ENCODE measurements around the gene WDR90. TPM values are rescaled to one million over a fixed set of nuclear protein-coding genes. Genes with fewer than 3 reads are reported as not detected.

The WDR90 gene
- total and polyA plus RNA-seq, 2 experiments from 2014 or later, result 8.2 to 16.5 TPM

- no peak overlapping the region for H3K9ac ChIP-seq
- no peaks in the 10 kb centered on the region for H3K4me1 ChIP-seq (ENCODE audit: insufficient read depth)
- in situ Hi-C loops (cut with MboI), result no loop called here
- peaks cover 45% of the 10 kb centered on the region for H3K27me3 ChIP-seq (replicated peaks; ENCODE audit: insufficient read depth)
- H3K27ac ChIP-seq, result no peak overlapping the region
- no peaks in the 10 kb centered on the region for H4K20me1 ChIP-seq (ENCODE audit: insufficient read depth)
- 56 to 58% methylated on average over 18 to 19 of the region's 19 CpGs for WGBS, 2 experiments (ENCODE audit: low coverage in 1 of 2, low lambda C conversion rate in 2 of 2, missing lambda C conversion rate in 2 of 2)
- no peak overlapping the region for H3K4me3 ChIP-seq
- H2AFZ ChIP-seq, result no peak overlapping the region
- H3K36me3 ChIP-seq (ENCODE audit: low read depth), result no peaks in the 10 kb centered on the region
- no peaks in the 10 kb centered on the region for H3F3A ChIP-seq (ENCODE audit: insufficient read depth)
- no peaks in the 10 kb centered on the region for H3K79me2 ChIP-seq (ENCODE audit: insufficient read depth)
- H3K4me2 ChIP-seq (ENCODE audit: unreplicated experiment), result no peak overlapping the region
- H3K9me2 ChIP-seq (ENCODE audit: insufficient read depth), result no peaks in the 10 kb centered on the region
- no peak for DNase-seq
- no peak for TF ChIP-seq EZH2 (IDR thresholded peaks at IDR 0.05; ENCODE audit: insufficient read depth, poor library complexity, severe bottlenecking)
- no peak for TF ChIP-seq EZH2phosphoT487 (IDR thresholded peaks at IDR 0.05; ENCODE audit: insufficient read depth, low read depth)
- H3K9me3 ChIP-seq (ENCODE audit: low read depth), result no peaks in the 10 kb centered on the region
Measured at GRCh38 chr16:698911-699671, 49.9 kb downstream of the WDR90 start.

GRCh38 chr16:700684-701584 is 51.8 kb downstream of the WDR90 start:
- 4 to 7% methylated on average over 28 to 67 of the region's 76 CpGs for WGBS, 2 experiments (ENCODE audit: low coverage in 1 of 2, low lambda C conversion rate in 2 of 2, missing lambda C conversion rate in 2 of 2)
- TF ChIP-seq EZH2phosphoT487 (IDR thresholded peaks at IDR 0.05; ENCODE audit: insufficient read depth, low read depth), result no peak
- no peak for TF ChIP-seq EZH2 (IDR thresholded peaks at IDR 0.05; ENCODE audit: insufficient read depth, poor library complexity, severe bottlenecking)
- Histone ChIP-seq H3K36me3 (ENCODE audit: low read depth) (no peaks in the 10 kb centered on the region), H2AFZ (no peak overlapping the region), H3K79me2 (ENCODE audit: insufficient read depth) (no peaks in the 10 kb centered on the region), H3K27ac (no peak overlapping the region), H4K20me1 (ENCODE audit: insufficient read depth) (no peaks in the 10 kb centered on the region), H3F3A (ENCODE audit: insufficient read depth) (no peaks in the 10 kb centered on the region), H3K4me2 (ENCODE audit: unreplicated experiment) (no peak overlapping the region), H3K27me3 (replicated peaks; ENCODE audit: insufficient read depth) (peaks cover 38% of the 10 kb centered on the region), H3K9me3 (ENCODE audit: low read depth) (no peaks in the 10 kb centered on the region), H3K4me1 (ENCODE audit: insufficient read depth) (no peaks in the 10 kb centered on the region), H3K9me2 (ENCODE audit: insufficient read depth) (no peaks in the 10 kb centered on the region), H3K4me3 (no peak overlapping the region), H3K9ac (no peak overlapping the region)
- in situ Hi-C loops (cut with MboI), result no loop called here
- DNase-seq, result peak; percentile 42

DNA sequence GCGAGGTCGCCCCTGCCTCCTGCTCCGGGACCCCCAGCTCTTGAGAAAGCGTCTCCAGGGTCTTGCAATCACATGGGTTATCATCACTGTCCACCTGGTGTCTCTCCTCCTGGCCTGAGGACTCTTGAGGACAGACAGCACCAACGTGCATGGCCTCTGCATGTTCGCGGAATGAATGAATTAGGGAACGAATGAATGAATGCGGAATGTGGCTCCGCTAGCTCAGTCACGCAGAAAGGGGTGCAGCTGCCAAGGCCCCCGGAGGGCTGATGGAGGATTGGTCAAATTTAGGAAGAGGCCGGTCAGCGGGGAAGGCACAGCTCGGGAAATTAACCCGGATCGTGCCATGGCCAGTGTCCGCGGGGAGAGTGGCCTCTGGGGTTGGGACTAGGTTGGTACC is 53.2 kb downstream of the WDR90 start:
- Histone ChIP-seq H3K9me2 (ENCODE audit: insufficient read depth) (no peaks in the 10 kb centered on the region), H4K20me1 (ENCODE audit: insufficient read depth) (no peaks in the 10 kb centered on the region), H3K27me3 (replicated peaks; ENCODE audit: insufficient read depth) (peaks cover 34% of the 10 kb centered on the region), H2AFZ (no peak overlapping the region), H3K4me1 (ENCODE audit: insufficient read depth) (no peaks in the 10 kb centered on the region), H3F3A (ENCODE audit: insufficient read depth) (no peaks in the 10 kb centered on the region), H3K36me3 (ENCODE audit: low read depth) (no peaks in the 10 kb centered on the region), H3K9ac (no peak overlapping the region), H3K4me2 (ENCODE audit: unreplicated experiment) (no peak overlapping the region), H3K9me3 (ENCODE audit: low read depth) (no peaks in the 10 kb centered on the region), H3K4me3 (no peak overlapping the region), H3K79me2 (ENCODE audit: insufficient read depth) (no peaks in the 10 kb centered on the region), H3K27ac (no peak overlapping the region)
- DNase-seq, result no peak
- WGBS, 2 experiments (ENCODE audit: low coverage in 1 of 2, low lambda C conversion rate in 2 of 2, missing lambda C conversion rate in 2 of 2), result 72 to 80% methylated on average over 19 of the region's 19 CpGs
- in situ Hi-C loops (cut with MboI), result no loop called here
- TF ChIP-seq EZH2phosphoT487 (IDR thresholded peaks at IDR 0.05; ENCODE audit: insufficient read depth, low read depth), result no peak
- TF ChIP-seq EZH2 (IDR thresholded peaks at IDR 0.05; ENCODE audit: insufficient read depth, poor library complexity, severe bottlenecking), result no peak

DNA sequence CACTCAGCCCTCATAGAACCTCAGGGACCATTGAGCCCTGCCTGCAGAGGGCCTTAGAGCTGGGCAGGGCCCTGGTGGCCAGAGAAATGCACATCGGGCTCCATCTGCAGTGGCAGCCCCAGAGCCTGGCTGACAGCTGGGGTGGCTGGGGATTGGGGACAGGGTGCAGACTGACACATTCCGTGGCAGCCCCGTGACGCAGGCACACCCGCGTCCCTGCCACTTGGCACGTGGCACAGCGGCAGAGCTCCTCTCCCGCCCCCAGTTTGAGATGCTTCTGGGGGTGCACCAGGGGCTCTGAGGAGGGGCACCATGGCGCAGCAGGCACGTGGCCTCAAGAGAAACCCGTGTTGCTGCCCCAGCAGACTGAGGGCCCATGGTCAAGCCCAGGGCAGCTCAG is 54.2 kb downstream of the WDR90 start:
- no peak overlapping the region for H3K27ac ChIP-seq
- no peaks in the 10 kb centered on the region for H3K4me1 ChIP-seq (ENCODE audit: insufficient read depth)
- DNase-seq, result no peak
- H3K79me2 ChIP-seq (ENCODE audit: insufficient read depth), result no peaks in the 10 kb centered on the region
- 44 to 46% methylated on average over 12 of the region's 12 CpGs for WGBS, 2 experiments (ENCODE audit: low coverage in 1 of 2, low lambda C conversion rate in 2 of 2, missing lambda C conversion rate in 2 of 2)
- H3K4me3 ChIP-seq, result no peak overlapping the region
- no peaks in the 10 kb centered on the region for H3F3A ChIP-seq (ENCODE audit: insufficient read depth)
- no peaks in the 10 kb centered on the region for H3K9me3 ChIP-seq (ENCODE audit: low read depth)
- no peak overlapping the region for H2AFZ ChIP-seq
- no peaks in the 10 kb centered on the region for H4K20me1 ChIP-seq (ENCODE audit: insufficient read depth)
- H3K27me3 ChIP-seq (replicated peaks; ENCODE audit: insufficient read depth), result peaks cover 40% of the 10 kb centered on the region
- TF ChIP-seq EZH2phosphoT487 (IDR thresholded peaks at IDR 0.05; ENCODE audit: insufficient read depth, low read depth), result no peak
- no peak for TF ChIP-seq EZH2 (IDR thresholded peaks at IDR 0.05; ENCODE audit: insufficient read depth, poor library complexity, severe bottlenecking)
- no peak overlapping the region for H3K4me2 ChIP-seq (ENCODE audit: unreplicated experiment)
- in situ Hi-C loops (cut with MboI), result no loop called here
- no peak overlapping the region for H3K9ac ChIP-seq
- no peaks in the 10 kb centered on the region for H3K36me3 ChIP-seq (ENCODE audit: low read depth)
- no peaks in the 10 kb centered on the region for H3K9me2 ChIP-seq (ENCODE audit: insufficient read depth)

All from GM23248 (cell line).